Stomach (tissue), 19 donors: ENCODE data around the gene ZNF121. TPM values are rescaled to one million over a fixed set of nuclear protein-coding genes. Genes with fewer than 3 reads are reported as not detected.
A peak's percentile ranks its signal among the peaks of the same experiment; 100 is the strongest.

Source experiments
- DNase-seq, 2 donors: peaks; one replicate each; pipeline versions ENCODE4 v3.0.0 to v3.0.0-alpha.2; 2013 to 2019
- H3K27ac ChIP-seq, 5 donors: fragments of 200-600 bp in 4 of 5; sonication (generic) in 4 of 5; one replicate each; pipeline ENCODE4 v1.5.1; 2013 to 2019; ENCODE audit warnings: mild to moderate bottlenecking in 1 of 5, moderate library complexity in 1 of 5
- H3K27me3 ChIP-seq, 3 donors: fragments of 200-600 bp; sonication (generic); one replicate each; pipeline ENCODE4 v1.5.1; 2017 to 2019; ENCODE audit warnings: mixed run types in 1 of 3
- H3K36me3 ChIP-seq, 4 donors: fragments of 200-600 bp; sonication (generic); 1 replicate in 3 of 4; 2 replicates in 1 of 4; pipeline ENCODE4 v1.5.1; 2016 to 2019
- H3K4me1 ChIP-seq, 4 donors: fragments of 200-600 bp; sonication (generic); one replicate each; pipeline ENCODE4 v1.5.1; 2016 to 2019
- H3K4me3 ChIP-seq, 4 donors: fragments of 200-600 bp; sonication (generic) in 3 of 4; one replicate each; pipeline ENCODE4 v1.5.1; 2016 to 2019; ENCODE audit warnings: mild to moderate bottlenecking in 1 of 4
- H3K9me3 ChIP-seq, 4 donors: fragments of 200-600 bp; sonication (generic); one replicate each; pipeline ENCODE4 v1.5.1; 2016 to 2019
- CTCF ChIP-seq, 7 experiments: fragments of 450-650 bp in 4 of 7; fragments of 200-600 bp in 3 of 7; sonication (generic) in 3 of 7; IDR thresholded peaks; one replicate each; pipeline ENCODE4 v1.5.1; 2016 to 2019; ENCODE audit warnings: antibody characterized with exemption in 7 of 7, control low read depth in 2 of 7, mild to moderate bottlenecking in 1 of 7
- EP300 ChIP-seq: sonication (generic); formaldehyde crosslinking; IDR thresholded peaks from one replicate; pipeline ENCODE4 v1.6.1; 2017; ENCODE audit warnings: antibody characterized with exemption
- POLR2A ChIP-seq, 4 donors: fragments of 450-650 bp; IDR thresholded peaks; one replicate each; pipeline ENCODE4 v1.6.1; 2016; ENCODE audit warnings: antibody characterized with exemption in 4 of 4, control low read depth in 2 of 4, mild to moderate bottlenecking in 1 of 4, moderate library complexity in 1 of 4
- POLR2AphosphoS5 ChIP-seq, 3 donors: sonication (generic); formaldehyde crosslinking; IDR thresholded peaks; one replicate each; pipeline ENCODE4 v1.6.1; 2016; ENCODE audit warnings: antibody characterized with exemption in 3 of 3
- WGBS, 5 donors: extraction: QIAGEN DNeasy Blood & Tissue Kit in 3 of 5; methylation state at CpG; one replicate each; pipeline versions ENCODE4 v1.1.5 to v1.1.7; 2013 to 2018; 5-methylcytosine and 5-hydroxymethylcytosine counted together
- intact Hi-C: fragments of 100-400 bp; cut with DNase I; formaldehyde crosslinking; loops from one replicate; pipeline ENCODE4 v1.15.1; 2023; ENCODE audit warnings: low total_unique reads
- long read RNA-seq, 10 donors: transcript quantifications; one replicate each; lab custom pipeline, GENCODE V29; 2026
- polyA plus RNA-seq, 3 donors: library from polyadenylated mRNA; stranded (reverse); fragments of 200-250 nt; gene quantifications; one replicate each; pipeline ENCODE4 v1.2.3, GENCODE V29; 2013
- total RNA-seq, 5 donors: library from RNA; depleted of rRNA; stranded (reverse); fragments of >200 nt; gene quantifications; one replicate each; pipeline versions ENCODE4 v1.1.0 to v1.2.3, GENCODE V29; 2014 to 2016
- donor health status: healthy with polysubstance abuse.
- donor health status: Bipolar disorder and iron deficiency.
- donor health status: healthy.

The ZNF121 gene
- total RNA-seq (10 to 100 TPM in 4 of 5 donors, 1 to 10 TPM in 1; 4.1 to 72.4 (median 27.4) TPM), polyA plus RNA-seq (1 to 10 TPM; 1.8 to 6.2 (median 2.8) TPM)
- long read RNA-seq, donor 1, result 0 reads
- long read RNA-seq, donor 2, partial matches to known transcripts, result 8 of 8 reads
- long read RNA-seq, donor 2, other reads (novel, unspliced or antisense), result 0 of 8 reads
- long read RNA-seq, donor 3, partial matches to known transcripts, result 0 of 1 reads
- long read RNA-seq, donor 3, other reads (novel, unspliced or antisense), result 0 of 1 reads
- long read RNA-seq, donor 4, result 0 reads
- long read RNA-seq, donor 5, partial matches to known transcripts, result 5 of 6 reads
- long read RNA-seq, donor 5, other reads (novel, unspliced or antisense), result 0 of 6 reads
- long read RNA-seq, donor 6, transcript ZNF121-201 (4 exons, 1,563 nt), result major isoform, 5 of 5 reads
- long read RNA-seq, donor 6, partial matches to known transcripts, result 0 of 5 reads
- long read RNA-seq, donor 6, other reads (novel, unspliced or antisense), result 0 of 5 reads
- long read RNA-seq, donor 7, result 0 reads
- long read RNA-seq, donor 8, partial matches to known transcripts, result 0 of 1 reads
- long read RNA-seq, donor 8, other reads (novel, unspliced or antisense), result 0 of 1 reads
- long read RNA-seq, donor 9, partial matches to known transcripts, result 0 of 1 reads
- long read RNA-seq, donor 9, other reads (novel, unspliced or antisense), result 0 of 1 reads
- long read RNA-seq, donor 10, result 0 reads

DNA sequence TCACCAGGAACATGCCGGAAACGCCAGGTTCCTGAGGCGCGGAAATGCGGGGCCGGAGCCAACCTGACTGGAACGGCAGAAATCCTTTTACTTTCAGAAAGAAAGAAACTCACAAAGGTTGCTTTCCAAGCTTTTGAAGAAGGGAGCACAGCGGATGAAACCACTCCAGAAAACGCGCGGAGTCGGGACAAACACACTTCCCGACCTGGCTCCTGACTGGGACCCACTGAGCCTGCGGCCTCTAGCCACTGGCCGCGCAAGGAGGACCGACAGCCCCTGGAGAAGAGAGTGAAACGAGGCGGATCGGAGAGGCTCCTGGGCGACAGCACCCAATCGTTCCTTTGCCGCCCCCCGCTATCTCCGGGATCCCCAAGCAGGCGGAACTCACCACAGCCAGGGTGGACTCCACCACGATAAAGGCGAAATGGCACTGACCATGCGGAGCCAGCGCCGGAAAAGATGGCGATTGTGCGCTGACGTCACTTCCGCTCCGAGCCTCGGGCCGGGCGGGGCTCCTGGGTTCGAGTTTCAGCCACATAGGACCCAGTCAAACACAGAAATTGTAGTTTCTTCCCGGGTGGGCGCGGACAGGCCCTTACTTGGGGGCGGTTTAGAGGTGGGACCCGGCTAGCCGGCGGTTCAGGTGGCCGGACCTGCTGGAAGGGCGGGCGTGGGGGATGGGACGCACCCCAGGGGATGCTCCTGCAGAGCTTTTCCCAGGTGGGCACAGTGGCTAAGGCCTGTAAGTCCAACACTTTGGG lies at the start of gene ZNF121:
TSS of gene ZNF121 (minus strand) at position 432 of the 761 bp plus-strand sequence. CDS start 16,407 bp downstream, outside the sequence.
- intact Hi-C loops, result loop anchor here (10.0 kb wide), 1 partner anchor 211 kb away; no protein-coding TSS in a partner anchor
- WGBS, 5 donors, result 0 to 1% (median 0%) methylated on average over 17 to 51 of the region's 51 CpGs

GRCh38 chr19:9627856-9628255 lies 43.6 kb upstream of the ZNF121 start:
- DNase-seq, result no peak
- WGBS, 5 donors, result 75 to 89% (median 79%) methylated on average over 2 of the region's 2 CpGs
- H3K4me1 ChIP-seq, result peaks cover 0 to 10% (median 2%) of the 10 kb centered on the region in 4 donors
- no peaks in the 10 kb centered on the region for H3K9me3 ChIP-seq
- H3K36me3 ChIP-seq, result peaks cover 0 to 11% (median 10%) of the 10 kb centered on the region in 4 donors
- intact Hi-C loops, result loop anchor here (5.0 kb wide), 1 partner anchor 169 kb away; no protein-coding TSS in a partner anchor
- no peaks in the 10 kb centered on the region for H3K27me3 ChIP-seq
- TF ChIP-seq POLR2AphosphoS5 (IDR thresholded peaks at IDR 0.05) (no peak), POLR2A (IDR thresholded peaks at IDR 0.05) (no peak), CTCF (IDR thresholded peaks at IDR 0.05) (no peak), EP300 (no peak)
- H3K27ac ChIP-seq, result no peak overlapping the region
- H3K4me3 ChIP-seq, result no peak overlapping the region

More for the DNA sequence above, at the start of gene ZNF121:
- H3K4me3 ChIP-seq, result peak within 1 kb of the TSS; percentile 68 to 90 (median 80)
- TF ChIP-seq POLR2AphosphoS5 (IDR thresholded peaks at IDR 0.05) (peak; percentile 47 to 80 (median 70)), POLR2A (IDR thresholded peaks at IDR 0.05) (no peak), EP300 (peak; percentile 24), CTCF (IDR thresholded peaks at IDR 0.05) (peak in 1 of 7 experiments; percentile 14)
- peak within 1 kb of the TSS; percentile 88 to 96 (median 93) for H3K27ac ChIP-seq
- DNase-seq, result peak; percentile 85 to 96
- peaks cover 6 to 30% (median 22%) of the 10 kb centered on the region in 4 donors for H3K36me3 ChIP-seq
- H3K27me3 ChIP-seq, result peaks cover 0 to 13% (median 0%) of the 10 kb centered on the region in 3 donors
- H3K9me3 ChIP-seq, result peaks cover 0 to 22% (median 12%) of the 10 kb centered on the region in 4 donors
- H3K4me1 ChIP-seq, result peaks cover 8 to 28% (median 19%) of the 10 kb centered on the region in 4 donors

DNA sequence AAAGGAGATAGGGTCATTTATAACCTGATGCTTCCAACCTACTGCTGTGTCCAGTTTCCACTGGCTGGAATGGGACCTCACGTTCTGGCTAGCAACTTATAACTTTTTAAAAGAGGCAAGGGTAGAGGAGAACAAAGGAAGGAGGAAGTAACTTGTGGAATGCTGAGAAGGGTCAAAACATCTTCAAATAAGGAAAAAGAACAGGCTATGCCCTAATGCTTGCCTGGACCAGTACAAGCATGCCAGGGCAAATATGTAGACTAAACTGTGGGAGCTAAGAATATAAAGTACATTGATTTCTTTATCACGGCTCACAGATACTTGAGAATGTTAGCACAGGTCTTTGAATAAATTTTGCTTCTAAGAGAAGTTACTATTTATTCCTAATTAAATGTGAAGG lies 38.2 kb upstream of the ZNF121 start:
- peaks cover 12 to 41% (median 21%) of the 10 kb centered on the region in 4 donors for H3K4me1 ChIP-seq
- intact Hi-C loops, result no loop called here
- 29 to 48% (median 41%) methylated on average over 2 of the region's 2 CpGs for WGBS, 5 donors

More for the DNA sequence above, 38.2 kb upstream of the ZNF121 start:
- peak overlapping the region in 2 of 5 donors; percentile 14 to 90 for H3K27ac ChIP-seq
- H3K27me3 ChIP-seq, result no peaks in the 10 kb centered on the region
- peak in 1 of 2 donors; percentile 15 for DNase-seq
- no peak for TF ChIP-seq POLR2AphosphoS5 (IDR thresholded peaks at IDR 0.05)
- TF ChIP-seq POLR2A (IDR thresholded peaks at IDR 0.05), result no peak
- no peak for TF ChIP-seq CTCF (IDR thresholded peaks at IDR 0.05)
- peaks cover 14 to 21% (median 20%) of the 10 kb centered on the region in 4 donors for H3K36me3 ChIP-seq
- H3K4me3 ChIP-seq, result no peak overlapping the region
- H3K9me3 ChIP-seq, result no peaks in the 10 kb centered on the region
